ENCODE data around the gene ZBTB45.
"Not testable (repeated sequence)": the region's sequence is repeated elsewhere in the genome, so short reads cannot be mapped to it uniquely, and the experiment has no call there.

Gene ZBTB45

DNA sequence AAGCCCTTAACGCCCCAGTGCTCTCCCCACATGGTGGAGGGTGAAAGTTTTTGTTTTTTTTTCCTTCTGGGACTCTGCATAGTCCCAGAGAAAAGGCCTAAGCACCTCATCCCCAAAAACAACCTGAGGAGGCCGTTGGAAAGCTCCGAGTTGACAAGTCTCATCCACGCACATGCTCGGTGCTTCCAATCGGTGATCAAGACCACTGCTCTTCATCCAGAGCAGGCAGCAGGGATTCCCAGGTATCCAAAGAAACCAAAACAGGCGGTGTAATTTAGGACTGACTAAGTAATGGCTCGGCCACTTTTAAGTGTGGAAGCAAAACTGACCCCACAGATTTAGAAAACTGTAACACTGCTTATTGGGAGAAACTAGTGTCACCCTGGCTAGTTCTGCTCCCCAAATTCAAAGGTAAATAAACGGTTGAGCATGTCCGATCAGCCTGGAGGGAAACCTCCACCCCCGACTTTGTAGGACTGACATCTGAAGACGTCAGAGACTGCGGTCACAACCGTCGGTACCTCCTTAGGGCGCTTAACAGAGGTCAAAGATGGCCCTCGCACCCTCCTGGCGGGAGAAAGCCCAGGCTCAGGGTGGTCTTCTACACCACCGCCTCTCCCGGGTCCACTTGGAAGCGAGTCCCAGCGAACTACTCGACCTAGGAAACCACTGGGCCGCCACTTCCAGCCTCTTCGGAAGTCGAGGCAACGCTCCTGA, 44.5 kb downstream of the ZBTB45 start:
- DNase-seq (ENCODE audit: low read depth in 2 of 2): no peak

DNA sequence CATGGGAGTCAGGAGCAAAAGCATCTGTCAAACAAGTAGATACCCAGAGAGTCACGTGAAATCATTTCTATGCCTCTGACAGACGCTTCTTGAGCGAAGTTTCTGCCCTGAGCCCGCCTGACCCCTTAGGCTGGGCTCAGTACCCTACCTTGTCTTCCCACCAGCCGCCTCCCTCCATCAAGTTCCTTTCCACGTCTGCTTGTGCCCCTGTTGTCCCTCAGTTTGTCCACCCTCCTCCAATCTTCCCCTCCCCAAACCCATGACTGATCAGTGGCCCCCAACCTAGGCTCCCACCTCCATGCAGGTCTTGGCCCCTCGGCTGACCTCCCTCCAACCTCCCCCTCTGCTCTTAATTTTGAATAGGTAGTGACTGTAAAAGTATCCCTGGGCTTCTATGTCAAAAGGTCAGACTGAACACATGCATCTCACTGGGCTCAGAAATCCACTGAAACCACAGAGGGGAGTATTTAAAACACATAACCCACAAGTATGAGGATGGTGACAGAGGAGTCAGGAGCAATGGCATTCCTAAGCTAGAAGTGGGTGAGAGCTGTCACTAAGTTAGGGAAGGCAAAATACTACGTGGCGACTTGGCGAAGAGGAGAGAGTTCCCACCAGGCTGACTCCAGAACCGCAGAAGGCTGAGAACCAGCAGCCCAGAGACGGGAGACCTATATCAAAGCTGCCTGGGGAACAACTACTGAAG, 45.2 kb downstream of the ZBTB45 start:
- DNase-seq (ENCODE audit: low read depth in 2 of 2): peak in 1 of 2 experiments; percentile 26

DNA sequence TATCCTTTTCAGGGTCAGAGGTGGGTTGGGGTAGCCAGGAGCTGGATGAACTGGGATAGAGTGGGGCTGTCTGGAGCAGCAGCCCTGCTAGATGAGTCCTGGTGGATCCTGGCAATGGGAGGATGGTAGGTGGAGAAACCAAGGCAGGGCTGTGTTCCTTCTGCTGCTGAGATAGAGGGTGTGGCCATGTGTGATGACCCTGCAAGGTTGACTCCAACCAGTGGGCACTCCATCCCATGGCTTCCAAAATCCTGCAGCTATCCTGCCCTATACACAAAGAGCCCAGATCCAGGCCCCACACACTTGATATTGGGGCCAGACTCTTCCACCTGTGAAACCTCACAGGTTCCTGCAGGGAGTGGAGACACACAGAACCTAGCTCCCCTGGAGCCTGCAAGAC, 45.8 kb downstream of the ZBTB45 start:
- DNase-seq (ENCODE audit: low read depth in 2 of 2): no peak

DNA sequence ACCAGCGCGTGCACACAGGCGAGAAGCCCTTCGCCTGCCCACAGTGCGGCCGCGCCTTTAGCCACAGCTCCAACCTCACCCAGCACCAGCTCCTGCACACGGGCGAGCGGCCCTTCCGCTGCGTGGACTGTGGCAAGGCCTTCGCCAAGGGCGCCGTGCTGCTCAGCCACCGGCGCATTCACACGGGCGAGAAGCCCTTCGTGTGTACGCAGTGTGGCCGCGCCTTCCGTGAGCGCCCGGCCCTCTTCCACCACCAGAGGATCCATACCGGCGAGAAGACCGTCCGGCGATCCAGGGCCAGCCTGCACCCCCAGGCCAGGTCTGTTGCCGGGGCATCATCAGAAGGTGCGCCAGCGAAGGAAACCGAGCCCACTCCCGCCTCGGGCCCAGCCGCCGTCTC, 47.9 kb downstream of the ZBTB45 start:
- no peak for DNase-seq (ENCODE audit: low read depth in 2 of 2)

DNA sequence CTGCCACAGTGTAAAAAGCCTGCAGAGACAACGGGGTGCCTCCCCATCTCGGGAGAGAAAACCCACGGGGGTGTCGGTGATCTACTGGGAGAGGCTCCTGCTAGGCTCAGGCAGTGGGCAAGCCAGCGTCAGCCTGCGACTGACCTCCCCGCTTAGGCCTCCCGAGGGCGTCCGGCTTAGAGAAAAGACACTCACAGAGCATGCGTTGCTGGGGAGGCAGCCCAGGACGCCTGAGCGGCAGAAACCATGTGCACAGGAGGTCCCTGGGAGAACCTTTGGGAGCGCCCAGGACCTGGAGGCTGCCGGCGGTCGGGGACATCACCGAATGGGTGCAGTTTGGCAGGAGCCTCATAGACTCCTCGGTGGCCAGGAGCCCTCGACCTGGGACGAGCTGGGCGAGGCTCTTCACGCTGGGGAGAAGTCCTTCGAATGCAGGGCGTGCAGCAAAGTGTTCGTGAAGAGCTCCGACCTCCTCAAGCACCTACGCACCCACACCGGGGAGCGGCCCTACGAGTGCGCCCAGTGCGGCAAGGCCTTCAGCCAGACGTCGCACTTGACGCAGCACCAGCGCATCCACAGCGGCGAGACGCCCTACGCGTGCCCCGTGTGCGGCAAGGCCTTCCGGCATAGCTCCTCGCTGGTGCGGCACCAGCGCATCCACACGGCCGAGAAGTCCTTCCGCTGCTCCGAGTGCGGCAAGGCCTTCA, 48.6 kb downstream of the ZBTB45 start:
- DNase-seq (ENCODE audit: low read depth in 2 of 2): not testable (repeated sequence)

DNA sequence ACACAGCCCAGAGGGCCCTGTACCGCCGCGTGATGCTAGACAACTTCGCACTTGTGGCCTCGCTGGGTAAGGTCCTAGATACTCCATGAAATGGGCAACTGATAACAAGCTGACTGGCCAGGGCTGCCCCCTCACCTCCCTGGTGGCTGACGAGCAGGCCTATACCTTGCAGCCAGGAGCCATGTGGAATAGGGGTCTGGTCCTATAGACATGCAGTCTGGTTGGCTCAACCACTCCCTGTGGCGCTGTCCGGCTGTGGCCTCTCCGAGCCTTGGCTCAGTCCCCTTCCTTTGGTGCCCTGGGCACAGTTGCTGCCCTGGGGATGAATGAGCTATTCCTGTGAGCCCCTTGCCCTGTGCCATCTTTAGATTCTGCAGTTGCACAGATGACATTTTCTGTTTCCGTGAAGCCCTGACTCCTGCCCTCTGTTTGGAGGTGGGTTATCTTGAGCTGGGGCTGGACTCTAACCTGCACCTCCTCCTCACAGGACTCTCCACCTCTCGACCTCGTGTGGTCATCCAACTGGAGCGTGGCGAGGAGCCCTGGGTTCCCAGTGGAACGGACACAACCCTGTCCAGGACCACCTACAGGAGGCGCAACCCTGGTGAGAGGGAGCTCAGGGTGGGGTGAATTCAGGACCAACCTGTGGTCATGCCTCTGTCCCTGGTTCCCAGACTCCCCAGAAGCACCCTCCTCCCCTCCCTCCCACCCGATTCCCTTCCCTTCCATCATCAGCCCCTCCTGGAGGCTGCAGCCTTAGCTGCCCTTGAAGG, 50.2 kb downstream of the ZBTB45 start:
- no peak for DNase-seq (ENCODE audit: low read depth in 2 of 2)

DNA sequence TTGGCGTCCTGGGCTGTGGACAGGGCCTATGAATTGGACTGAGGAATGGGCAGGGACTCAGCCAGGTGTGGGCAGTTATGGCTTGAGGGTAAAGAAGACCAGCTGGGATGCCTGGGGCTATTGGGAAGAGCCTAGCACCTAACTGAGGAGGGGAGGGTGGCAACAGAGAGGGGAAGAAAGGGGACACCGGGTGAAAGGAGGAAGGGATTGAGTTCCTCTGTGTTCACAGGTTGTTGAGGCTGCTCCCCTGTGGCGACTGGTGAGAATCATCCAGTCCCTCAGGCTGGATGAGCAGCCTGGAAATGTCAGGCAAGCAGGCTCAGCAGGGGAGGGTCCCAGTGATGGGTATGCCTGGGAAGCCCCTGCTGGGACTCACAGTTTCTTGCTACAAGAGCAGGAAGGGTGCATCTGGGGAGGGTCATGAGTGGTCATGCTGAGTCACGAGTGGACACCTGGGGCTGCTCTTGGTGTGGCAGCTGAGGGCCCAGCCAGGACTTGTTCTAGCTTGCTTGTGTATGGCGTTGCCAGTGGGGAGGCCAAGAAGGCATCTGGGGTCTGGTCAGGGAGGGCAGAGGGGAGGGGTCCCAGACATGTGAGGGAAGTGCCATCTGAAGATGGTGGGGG, 51.3 kb downstream of the ZBTB45 start:
- no peak for DNase-seq (ENCODE audit: low read depth in 2 of 2)

DNA sequence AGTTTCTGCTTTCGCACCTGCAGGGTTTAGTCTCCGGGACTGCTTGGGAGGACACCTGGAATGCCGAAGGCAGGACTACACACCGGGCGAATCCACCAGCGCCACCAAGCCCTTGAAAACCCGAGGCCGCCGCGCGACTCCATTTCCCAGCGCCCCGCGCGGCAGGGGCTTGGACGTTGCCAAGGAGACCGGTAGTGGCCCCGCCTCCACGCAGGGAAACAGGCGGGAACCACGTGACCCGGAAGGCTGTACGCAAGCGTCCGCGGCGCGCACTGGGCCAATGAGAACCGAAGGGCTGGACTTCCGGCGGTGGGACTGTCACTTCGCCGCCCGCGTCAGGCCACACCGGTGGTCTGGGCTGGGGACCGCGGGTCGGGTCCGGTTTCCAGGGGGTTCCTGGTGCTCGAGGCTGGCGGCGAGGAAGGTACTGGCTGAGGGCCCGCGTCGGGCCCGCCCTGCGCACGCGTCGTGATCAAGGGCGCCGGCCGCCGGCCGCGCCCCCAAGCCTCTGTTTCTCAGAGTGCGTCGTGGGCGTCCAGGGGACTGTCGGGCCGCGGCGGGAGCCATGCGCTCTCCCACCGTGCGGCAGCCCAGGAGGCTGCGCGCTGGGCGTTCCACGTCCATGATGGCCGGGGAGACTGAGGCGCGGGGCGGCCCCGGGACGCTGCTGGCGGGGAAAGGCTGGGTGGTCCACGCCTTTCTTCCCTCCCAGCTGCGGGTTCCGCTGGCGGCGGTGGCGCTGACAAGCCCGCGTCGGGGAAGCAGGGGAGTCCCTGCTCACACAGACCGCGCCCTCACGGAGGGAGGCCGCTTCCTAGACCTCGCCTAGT, 52.6 kb downstream of the ZBTB45 start, which contains the start of gene ZNF324:
ZNF324 (plus strand) TSS at position 321 of the 830 bp plus-strand sequence. CDS start 2,106 bp downstream, outside the sequence.
- peak; percentile 84 to 88 for DNase-seq (ENCODE audit: low read depth in 2 of 2)

DNA sequence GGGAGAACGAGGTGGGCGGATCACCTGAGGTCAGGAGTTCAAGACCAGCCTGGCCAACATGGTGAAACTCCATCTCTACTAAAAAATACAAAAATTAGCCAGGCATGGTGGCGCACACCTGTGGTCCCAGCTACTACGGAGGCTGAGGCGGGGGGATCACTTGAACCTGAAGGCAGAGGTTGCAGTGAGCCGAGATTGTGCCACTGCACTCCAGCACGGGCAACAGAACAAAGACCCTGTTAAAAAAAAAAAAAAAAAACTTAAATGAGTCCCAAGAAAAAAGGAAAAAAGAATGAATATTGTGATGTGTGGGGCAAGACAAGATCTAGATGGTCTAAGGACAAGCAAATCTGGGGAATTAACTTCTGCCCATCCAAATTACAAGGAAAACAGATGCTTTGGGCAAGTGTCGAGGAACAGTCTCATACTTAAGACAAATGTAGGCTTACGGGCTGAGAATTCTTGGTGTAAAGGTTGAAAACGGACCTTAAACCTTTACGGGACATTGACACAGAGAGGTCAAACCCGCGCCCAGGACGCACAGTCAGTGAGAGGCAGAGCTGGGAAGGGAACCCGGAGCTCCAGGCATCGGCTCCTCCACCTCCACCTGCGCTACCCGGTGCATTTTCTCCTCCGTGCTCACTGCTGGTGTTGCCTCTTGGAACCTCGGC, 53.4 kb downstream of the ZBTB45 start:
- DNase-seq (ENCODE audit: low read depth in 2 of 2): no peak
